Lower lobe of right lung (tissue), 2 donors: ENCODE measurements around the gene SLC35B1. TPM values are rescaled to one million over a fixed set of nuclear protein-coding genes. Genes with fewer than 3 reads are reported as not detected.
A peak's percentile ranks its signal among the peaks of the same experiment; 100 is the strongest.

ENCODE experiments used
- ATAC-seq, 2 donors: fragments of 200-7000 bp; cut with Tn5 transposase; one replicate each; pipeline ENCODE4 v1.9.1; 2020 to 2022; ENCODE audit warnings: mild to moderate bottlenecking in 2 of 2, moderate library complexity in 2 of 2
- DNase-seq: peaks from one replicate; pipeline ENCODE4 v3.0.0-alpha.2; 2020
- H3K27ac ChIP-seq: fragments of 200-600 bp; one replicate; pipeline ENCODE4 v1.8.0; 2022
- H3K27me3 ChIP-seq: fragments of 200-600 bp; one replicate; pipeline ENCODE4 v1.8.0; 2022; ENCODE audit warnings: low read depth
- H3K36me3 ChIP-seq: fragments of 200-600 bp; one replicate; pipeline ENCODE4 v1.8.0; 2022; ENCODE audit warnings: mild to moderate bottlenecking
- H3K4me1 ChIP-seq: fragments of 200-600 bp; one replicate; pipeline ENCODE4 v1.8.0; 2022
- H3K4me3 ChIP-seq: fragments of 200-600 bp; one replicate; pipeline ENCODE4 v1.8.0; 2022; ENCODE audit warnings: mild to moderate bottlenecking
- H3K9me3 ChIP-seq: fragments of 200-600 bp; one replicate; pipeline ENCODE4 v1.8.0; 2022
- CTCF ChIP-seq: fragments of 200-600 bp; IDR thresholded peaks from one replicate; pipeline ENCODE4 v1.8.0; 2022; ENCODE audit warnings: antibody characterized with exemption, mild to moderate bottlenecking
- intact Hi-C: fragments of 100-400 bp; cut with DNase I; formaldehyde crosslinking; loops from one replicate; pipeline ENCODE4 v1.11.0; 2022
- total RNA-seq: library from RNA; stranded (reverse); fragmentation: NEBNext Ultra II Directional; extraction: Animal tissue kit (Norgen Biotek cat#: 25700); gene quantifications from one replicate; pipeline ENCODE4 v1.2.1, GENCODE V29; 2021
- donor health status: DM: no; HTN: yes; CAD: no; lungs with severe emphysema.

The SLC35B1 gene
- total RNA-seq, 1 donor from 2014 or later: 38.9 TPM

DNA sequence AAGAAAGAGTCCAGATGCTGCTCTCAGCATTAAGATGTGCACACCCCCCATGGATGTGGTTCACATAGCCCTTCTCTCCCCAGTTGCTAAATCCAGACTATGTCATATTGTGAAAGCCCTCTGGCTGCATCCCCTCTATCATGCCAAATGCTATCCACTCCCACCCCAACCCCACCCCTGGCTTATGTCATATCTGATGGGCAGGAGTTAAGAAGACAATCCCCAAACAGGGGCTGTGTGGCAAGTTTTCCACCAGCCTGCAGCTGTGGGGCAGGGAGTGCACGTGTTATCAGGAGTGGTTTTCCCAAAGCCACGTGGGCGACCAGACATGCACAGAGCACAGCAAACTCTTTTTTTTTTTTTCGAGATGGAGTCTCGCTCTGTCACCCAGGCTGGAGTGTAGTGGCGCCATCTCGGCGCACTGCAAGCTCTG, 46.2 kb upstream of the SLC35B1 start:
- peaks cover 26% of the 10 kb centered on the region for H3K4me1 ChIP-seq
- H3K4me3 ChIP-seq: no peak overlapping the region
- intact Hi-C loops: no loop called here
- DNase-seq: no peak
- ATAC-seq: peak in 1 of 2 donors; percentile 39
- no peaks in the 10 kb centered on the region for H3K9me3 ChIP-seq
- no peak for TF ChIP-seq CTCF
- H3K36me3 ChIP-seq: no peaks in the 10 kb centered on the region
- H3K27ac ChIP-seq: no peak overlapping the region
- H3K27me3 ChIP-seq: no peaks in the 10 kb centered on the region

- Histone ChIP-seq H3K4me3 (no peak overlapping the region), H3K27me3 (no peaks in the 10 kb centered on the region), H3K9me3 (no peaks in the 10 kb centered on the region), H3K27ac (no peak overlapping the region), H3K4me1 (peaks cover 26% of the 10 kb centered on the region), H3K36me3 (no peaks in the 10 kb centered on the region)
- no peak for TF ChIP-seq CTCF
- intact Hi-C loops: no loop called here
- DNase-seq: no peak
- ATAC-seq: no peak
Observed at GRCh38 chr17:49752508-49752907, 44.7 kb upstream of the SLC35B1 start.

DNA sequence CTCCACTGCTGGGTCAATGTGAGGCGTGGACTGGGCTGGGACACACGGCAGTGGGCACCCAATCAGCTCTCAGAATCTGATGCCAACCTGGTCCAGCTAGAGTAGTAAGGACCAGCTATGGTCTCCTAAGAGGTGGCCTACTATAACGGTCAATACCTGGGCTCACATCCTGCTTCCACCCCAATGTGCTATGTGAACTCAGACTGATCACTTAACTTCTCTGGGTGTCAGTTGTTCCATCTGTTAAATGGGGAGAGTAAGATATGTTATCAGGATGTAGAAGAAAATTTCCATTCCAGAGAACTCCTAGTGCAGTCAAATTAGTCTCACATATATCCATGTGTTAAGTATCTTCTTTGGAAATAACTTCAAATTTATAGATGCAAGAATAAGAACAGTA, 42.0 kb upstream of the SLC35B1 start:
- intact Hi-C loops: no loop called here
- no peak for ATAC-seq
- Histone ChIP-seq H3K36me3 (no peaks in the 10 kb centered on the region), H3K9me3 (no peaks in the 10 kb centered on the region), H3K27me3 (no peaks in the 10 kb centered on the region), H3K4me3 (no peak overlapping the region), H3K27ac (no peak overlapping the region), H3K4me1 (peaks cover 2% of the 10 kb centered on the region)
- no peak for TF ChIP-seq CTCF
- DNase-seq: no peak

GRCh38 chr17:49748791-49749190, 41.0 kb upstream of the SLC35B1 start:
- no peaks in the 10 kb centered on the region for H3K9me3 ChIP-seq
- H3K36me3 ChIP-seq: no peaks in the 10 kb centered on the region
- TF ChIP-seq CTCF: no peak
- intact Hi-C loops: no loop called here
- H3K4me3 ChIP-seq: no peak overlapping the region
- peak; percentile 47 to 64 for ATAC-seq
- DNase-seq: no peak
- H3K4me1 ChIP-seq: no peaks in the 10 kb centered on the region
- H3K27ac ChIP-seq: no peak overlapping the region
- no peaks in the 10 kb centered on the region for H3K27me3 ChIP-seq

- DNase-seq (no peak), ATAC-seq (no peak)
- H3K27ac ChIP-seq: no peak overlapping the region
- H3K4me1 ChIP-seq: no peaks in the 10 kb centered on the region
- H3K27me3 ChIP-seq: no peaks in the 10 kb centered on the region
- H3K4me3 ChIP-seq: no peak overlapping the region
- no peaks in the 10 kb centered on the region for H3K9me3 ChIP-seq
- intact Hi-C loops: no loop called here
- no peaks in the 10 kb centered on the region for H3K36me3 ChIP-seq
- no peak for TF ChIP-seq CTCF
Observed at GRCh38 chr17:49748223-49748622, 40.5 kb upstream of the SLC35B1 start.

DNA sequence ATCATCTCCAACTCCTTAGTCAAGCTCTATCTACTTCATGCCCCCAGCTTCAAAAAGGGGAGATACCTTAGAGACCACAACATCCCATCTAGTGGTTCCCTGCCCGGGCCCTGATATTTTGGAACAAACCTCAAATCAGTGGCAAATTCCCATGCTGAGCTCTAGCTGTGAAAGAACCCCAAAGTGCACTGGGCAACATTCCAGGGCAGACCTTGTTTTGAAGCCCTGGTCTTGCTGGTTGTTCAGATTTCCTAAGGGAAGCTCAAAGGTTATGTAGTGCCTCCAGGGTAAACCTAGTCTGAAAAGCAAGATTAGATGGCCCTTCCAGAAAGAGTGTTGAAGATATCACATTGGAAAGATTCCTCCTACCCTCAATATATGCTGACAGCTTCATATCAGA, 39.9 kb upstream of the SLC35B1 start:
- no peak for TF ChIP-seq CTCF
- no peaks in the 10 kb centered on the region for H3K36me3 ChIP-seq
- no peaks in the 10 kb centered on the region for H3K9me3 ChIP-seq
- intact Hi-C loops: no loop called here
- H3K4me1 ChIP-seq: peaks cover 5% of the 10 kb centered on the region
- H3K27ac ChIP-seq: no peak overlapping the region
- H3K4me3 ChIP-seq: no peak overlapping the region
- H3K27me3 ChIP-seq: no peaks in the 10 kb centered on the region
- DNase-seq (no peak), ATAC-seq (no peak)
